ENCODE data around the gene ASB18. TPM values are rescaled to one million over a fixed set of nuclear protein-coding genes. Genes with fewer than 3 reads are reported as not detected.

Gene ASB18, protein sequence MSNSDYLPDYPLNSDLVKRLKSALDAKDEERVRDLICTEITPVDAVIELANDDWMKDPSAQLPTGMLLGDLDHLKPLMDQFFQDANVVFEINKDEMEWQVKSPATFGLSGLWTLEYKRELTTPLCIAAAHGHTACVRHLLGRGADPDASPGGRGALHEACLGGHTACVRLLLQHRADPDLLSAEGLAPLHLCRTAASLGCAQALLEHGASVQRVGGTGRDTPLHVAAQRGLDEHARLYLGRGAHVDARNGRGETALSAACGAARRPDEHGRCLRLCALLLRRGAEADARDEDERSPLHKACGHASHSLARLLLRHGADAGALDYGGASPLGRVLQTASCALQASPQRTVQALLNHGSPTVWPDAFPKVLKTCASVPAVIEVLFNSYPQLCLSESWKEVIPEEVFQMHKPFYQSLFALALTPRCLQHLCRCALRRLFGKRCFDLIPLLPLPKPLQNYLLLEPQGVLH
- total RNA-seq = not detected
- 0 reads per million in 2 donors for total RNA-seq

DNA sequence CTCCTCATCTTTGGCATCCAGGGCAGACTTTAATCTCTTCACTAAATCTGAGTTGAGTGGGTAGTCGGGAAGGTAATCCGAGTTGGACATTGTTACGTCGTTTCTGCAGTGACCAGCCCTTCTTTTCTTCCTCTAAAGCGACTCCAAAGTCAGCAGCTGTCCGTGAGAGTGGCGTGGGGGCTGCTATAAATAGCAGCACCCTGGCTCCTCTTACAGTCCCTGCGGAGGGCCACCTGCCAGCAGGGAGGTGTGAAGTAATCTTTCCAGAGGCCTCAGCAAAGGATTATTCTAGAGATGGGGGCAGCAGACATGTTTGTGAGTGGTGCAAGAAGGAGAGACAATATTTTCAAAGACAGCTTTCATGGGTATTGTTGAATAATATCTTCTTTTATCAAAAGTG lies at the start of gene ASB18:
TSS of gene ASB18 (minus strand) at position 151 of the 400 bp plus-strand sequence. CDS start at position 90, 61 bp downstream.
- no peak within 1 kb of the TSS for H3K4me3 Mint-ChIP-seq
- H3K27ac Mint-ChIP-seq = no peak within 1 kb of the TSS
- peaks cover 1% of the 10 kb centered on the region for H3K36me3 Mint-ChIP-seq (ENCODE audit: low read depth)
- ATAC-seq (no peak), DNase-seq (no peak)
- no peaks in the 10 kb centered on the region for H3K9me3 ChIP-seq (ENCODE audit: control insufficient read depth, low read length, poor library complexity, severe bottlenecking)
- H3K27me3 Mint-ChIP-seq = peaks cover 46% of the 10 kb centered on the region
- H3K4me1 Mint-ChIP-seq = no peaks in the 10 kb centered on the region

DNA sequence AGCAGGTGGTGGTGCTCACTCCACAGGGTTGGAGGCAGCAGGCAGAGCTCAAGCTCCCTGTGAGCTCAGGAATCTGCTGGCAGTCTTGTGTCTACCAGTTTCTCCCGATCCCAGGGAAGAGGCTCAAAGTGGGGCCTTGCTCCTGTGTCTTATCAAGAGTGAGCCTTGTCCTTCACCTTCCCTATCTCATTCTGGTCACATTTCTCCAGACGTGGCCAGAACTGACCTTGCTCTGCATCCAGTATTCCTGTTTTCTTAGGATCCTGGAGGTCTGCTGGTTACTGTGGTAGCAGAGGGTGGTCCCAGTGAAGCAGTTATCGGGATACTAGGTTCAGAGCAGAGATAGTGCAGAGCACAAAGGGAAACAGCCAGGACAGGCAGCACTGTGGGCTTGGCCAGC lies 47.1 kb upstream of the ASB18 start:
- H3K27me3 Mint-ChIP-seq = peaks cover 25% of the 10 kb centered on the region
- DNase-seq = no peak
- no peaks in the 10 kb centered on the region for H3K4me1 Mint-ChIP-seq
- no peak overlapping the region for H3K4me3 Mint-ChIP-seq
- no peak for ATAC-seq
- no peak overlapping the region for H3K27ac Mint-ChIP-seq
- no peaks in the 10 kb centered on the region for H3K36me3 Mint-ChIP-seq (ENCODE audit: low read depth)
- peaks cover 4% of the 10 kb centered on the region for H3K9me3 ChIP-seq (ENCODE audit: control insufficient read depth, low read length, poor library complexity, severe bottlenecking)

DNA sequence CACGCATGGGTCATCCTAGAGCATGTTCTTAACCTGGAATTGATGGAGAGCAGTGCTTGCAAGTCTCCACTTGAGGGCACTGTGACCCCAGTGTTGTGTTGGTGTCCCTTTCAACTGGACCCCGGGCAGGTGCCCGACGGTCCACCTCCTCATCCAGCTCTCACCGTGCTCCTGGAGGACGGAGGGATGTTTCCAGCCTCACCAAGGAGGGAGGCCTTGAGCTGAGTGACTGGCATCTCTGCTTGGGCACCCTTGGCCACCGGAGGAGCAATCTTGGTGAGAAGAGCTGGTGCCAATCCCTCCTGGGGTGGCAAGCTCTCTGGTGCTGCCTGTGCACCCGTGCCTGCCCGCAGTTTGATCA lies 45.4 kb upstream of the ASB18 start:
- DNase-seq = no peak
- no peaks in the 10 kb centered on the region for H3K36me3 Mint-ChIP-seq (ENCODE audit: low read depth)
- peaks cover 4% of the 10 kb centered on the region for H3K9me3 ChIP-seq (ENCODE audit: control insufficient read depth, low read length, poor library complexity, severe bottlenecking)
- no peak overlapping the region for H3K4me3 Mint-ChIP-seq
- H3K27me3 Mint-ChIP-seq = peaks cover 20% of the 10 kb centered on the region
- H3K4me1 Mint-ChIP-seq = no peaks in the 10 kb centered on the region
- ATAC-seq = no peak
- H3K27ac Mint-ChIP-seq = no peak overlapping the region

DNA sequence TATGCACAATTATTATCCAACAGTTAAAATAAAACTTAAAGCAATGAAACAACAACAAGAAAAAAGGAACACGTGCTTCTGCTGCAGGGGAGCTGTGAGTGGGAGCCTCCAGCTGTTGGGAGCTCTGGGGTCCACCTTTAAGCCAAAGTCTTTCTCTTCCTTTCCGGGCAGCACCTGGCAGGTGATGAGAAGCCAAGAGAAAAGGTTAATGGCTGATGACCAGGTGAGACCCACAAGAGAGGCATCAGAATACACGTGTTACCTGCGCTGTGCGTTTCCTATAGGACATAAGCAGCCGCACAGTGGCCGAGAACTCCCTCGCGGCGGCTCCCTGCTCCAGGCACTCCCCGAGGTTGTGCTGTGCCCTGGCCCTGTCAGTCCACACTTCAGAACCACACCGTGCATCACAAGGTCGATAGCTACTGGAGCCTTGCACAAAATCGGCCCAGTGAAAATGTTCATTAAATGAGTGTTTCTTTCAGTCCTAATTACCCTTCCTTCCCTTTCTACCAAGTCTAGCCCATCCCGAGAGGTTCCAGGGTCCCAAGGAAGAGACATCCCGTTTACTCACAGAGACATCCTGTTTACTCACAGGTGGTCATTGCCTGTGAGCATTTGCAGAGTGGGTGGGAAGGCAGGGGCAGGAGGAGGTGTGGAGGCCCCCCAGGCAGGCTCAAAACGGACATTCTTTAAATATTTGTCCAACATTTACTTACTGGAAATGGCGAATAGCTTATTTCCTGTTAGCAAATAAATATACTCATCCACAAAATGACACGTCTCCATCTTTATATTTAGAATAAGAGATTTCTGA lies 44.9 kb upstream of the ASB18 start:
- Mint-ChIP-seq H3K4me3 (no peak overlapping the region), H3K27me3 (peaks cover 20% of the 10 kb centered on the region), H3K27ac (no peak overlapping the region), H3K36me3 (ENCODE audit: low read depth) (no peaks in the 10 kb centered on the region), H3K4me1 (no peaks in the 10 kb centered on the region)
- ATAC-seq = no peak
- DNase-seq = no peak
- peaks cover 3% of the 10 kb centered on the region for H3K9me3 ChIP-seq (ENCODE audit: control insufficient read depth, low read length, poor library complexity, severe bottlenecking)

DNA sequence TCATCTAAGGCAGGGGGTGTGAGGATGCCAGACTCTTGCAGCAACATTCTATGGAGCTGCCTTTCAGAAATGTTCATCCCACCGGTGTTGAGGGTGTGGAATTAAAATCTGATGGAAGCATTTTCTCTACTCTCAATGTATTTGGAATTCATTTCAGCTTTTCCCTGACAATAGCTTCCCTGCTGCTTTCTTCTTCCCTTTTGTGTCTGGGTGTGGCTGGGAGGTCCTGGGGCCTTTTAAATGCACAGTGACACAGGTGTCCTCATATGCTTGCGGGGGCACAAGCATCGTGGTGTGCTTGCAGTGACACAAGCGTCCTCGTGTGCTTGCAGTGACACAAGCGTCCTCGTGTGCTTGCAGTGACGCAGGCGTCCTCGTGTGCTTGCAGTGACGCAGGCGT lies 43.4 kb upstream of the ASB18 start:
- no peak overlapping the region for H3K27ac Mint-ChIP-seq
- no peaks in the 10 kb centered on the region for H3K36me3 Mint-ChIP-seq (ENCODE audit: low read depth)
- no peak overlapping the region for H3K4me3 Mint-ChIP-seq
- DNase-seq (no peak), ATAC-seq (no peak)
- no peaks in the 10 kb centered on the region for H3K4me1 Mint-ChIP-seq
- no peaks in the 10 kb centered on the region for H3K9me3 ChIP-seq (ENCODE audit: control insufficient read depth, low read length, poor library complexity, severe bottlenecking)
- H3K27me3 Mint-ChIP-seq = peaks cover 20% of the 10 kb centered on the region

DNA sequence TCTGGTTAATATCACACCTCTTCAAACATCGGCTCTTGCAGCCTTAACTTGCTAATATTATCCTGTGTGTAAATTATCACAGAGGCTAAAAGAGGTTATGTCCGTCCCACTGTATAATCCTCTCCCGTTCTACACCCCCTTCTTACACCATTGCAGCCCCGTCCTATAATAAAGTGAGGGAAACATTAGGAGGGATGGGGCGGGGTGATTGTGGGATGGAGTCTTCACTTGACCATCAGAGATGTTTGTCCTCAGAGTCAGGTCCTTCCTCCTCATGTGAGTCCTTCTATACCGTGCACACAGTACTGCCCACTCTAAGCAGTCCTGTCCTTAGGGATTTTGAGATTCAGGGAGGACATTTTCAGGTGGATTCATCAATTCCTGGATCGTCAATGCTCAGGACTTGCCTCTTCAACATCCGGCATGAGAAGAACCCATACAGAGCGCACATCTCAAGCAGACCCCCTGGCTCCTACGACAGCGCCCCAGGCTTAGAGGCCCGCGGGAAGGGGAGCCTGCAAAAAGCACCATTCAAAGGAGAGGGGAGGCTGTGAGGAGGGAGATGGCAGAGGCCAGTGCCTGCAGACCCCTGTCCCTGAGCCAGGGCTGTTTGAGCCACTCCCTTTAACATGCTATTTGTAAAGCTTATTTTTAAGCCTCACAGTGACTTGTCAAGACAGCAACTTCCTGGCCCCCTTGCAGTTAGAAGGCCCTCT lies 42.8 kb upstream of the ASB18 start:
- ATAC-seq = no peak
- Mint-ChIP-seq H3K4me3 (no peak overlapping the region), H3K27me3 (peaks cover 26% of the 10 kb centered on the region)

DNA sequence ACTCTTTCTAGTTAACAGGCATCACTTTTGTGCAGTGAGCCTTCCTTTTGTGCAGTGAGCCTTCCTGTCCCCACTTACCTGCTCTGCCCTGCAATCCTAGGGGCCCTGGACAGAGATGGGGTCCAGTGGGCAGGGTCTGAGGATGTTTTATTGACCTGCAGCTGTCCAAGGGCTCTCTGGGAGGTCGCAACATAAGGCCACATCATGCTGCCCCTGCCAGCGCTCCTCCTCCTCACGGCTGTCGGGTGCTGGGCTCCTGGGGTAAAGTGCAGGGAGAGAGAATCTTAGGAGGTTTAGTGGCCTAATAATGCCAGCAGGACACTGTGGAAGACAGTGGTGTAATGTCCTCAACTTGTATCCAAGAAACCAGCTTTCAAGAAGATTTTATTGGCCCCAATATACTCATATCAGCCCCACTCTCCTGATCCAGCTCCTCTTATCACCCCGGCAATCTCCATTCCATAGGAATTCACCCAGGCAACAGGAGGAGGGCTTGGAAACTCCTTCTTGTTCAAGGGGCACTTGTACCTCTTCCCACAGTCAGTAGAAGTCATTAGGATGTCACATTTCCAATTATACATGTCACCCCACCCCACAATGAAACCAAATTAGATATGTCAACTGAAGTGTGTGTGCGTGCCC lies 41.9 kb upstream of the ASB18 start:
- Mint-ChIP-seq H3K27me3 (peaks cover 27% of the 10 kb centered on the region), H3K4me1 (no peaks in the 10 kb centered on the region), H3K27ac (no peak overlapping the region), H3K4me3 (no peak overlapping the region), H3K36me3 (ENCODE audit: low read depth) (no peaks in the 10 kb centered on the region)
- DNase-seq (no peak), ATAC-seq (no peak)
- H3K9me3 ChIP-seq (ENCODE audit: control insufficient read depth, low read length, poor library complexity, severe bottlenecking) = no peaks in the 10 kb centered on the region

More for the DNA sequence above, 42.8 kb upstream of the ASB18 start:
- H3K9me3 ChIP-seq (ENCODE audit: control insufficient read depth, low read length, poor library complexity, severe bottlenecking) = no peaks in the 10 kb centered on the region
- H3K36me3 Mint-ChIP-seq (ENCODE audit: low read depth) = no peaks in the 10 kb centered on the region
- no peak overlapping the region for H3K27ac Mint-ChIP-seq
- H3K4me1 Mint-ChIP-seq = no peaks in the 10 kb centered on the region
- DNase-seq = no peak

DNA sequence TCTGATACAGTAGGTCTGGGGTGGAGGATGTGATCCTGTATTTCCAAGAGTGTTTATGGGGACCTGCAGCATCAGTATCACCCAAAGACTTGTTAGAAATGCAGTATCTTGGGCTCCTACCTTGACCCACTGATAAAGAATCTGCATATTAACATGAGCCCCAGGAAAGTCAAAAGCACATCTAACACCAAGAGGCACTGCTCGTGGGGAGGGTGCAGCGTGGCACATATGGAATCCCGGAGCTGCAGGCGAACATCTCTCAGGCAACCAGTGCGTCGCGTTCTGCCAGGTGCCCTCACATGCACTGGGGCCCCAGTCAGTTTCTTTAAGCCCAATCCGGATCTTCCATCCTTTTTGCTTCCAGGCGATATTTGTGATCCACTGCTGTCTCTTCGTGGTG lies 41.3 kb upstream of the ASB18 start:
- Mint-ChIP-seq H3K36me3 (ENCODE audit: low read depth) (no peaks in the 10 kb centered on the region), H3K4me3 (no peak overlapping the region), H3K27me3 (peaks cover 27% of the 10 kb centered on the region), H3K4me1 (no peaks in the 10 kb centered on the region), H3K27ac (no peak overlapping the region)
- no peaks in the 10 kb centered on the region for H3K9me3 ChIP-seq (ENCODE audit: control insufficient read depth, low read length, poor library complexity, severe bottlenecking)
- DNase-seq = no peak
- ATAC-seq = no peak

DNA sequence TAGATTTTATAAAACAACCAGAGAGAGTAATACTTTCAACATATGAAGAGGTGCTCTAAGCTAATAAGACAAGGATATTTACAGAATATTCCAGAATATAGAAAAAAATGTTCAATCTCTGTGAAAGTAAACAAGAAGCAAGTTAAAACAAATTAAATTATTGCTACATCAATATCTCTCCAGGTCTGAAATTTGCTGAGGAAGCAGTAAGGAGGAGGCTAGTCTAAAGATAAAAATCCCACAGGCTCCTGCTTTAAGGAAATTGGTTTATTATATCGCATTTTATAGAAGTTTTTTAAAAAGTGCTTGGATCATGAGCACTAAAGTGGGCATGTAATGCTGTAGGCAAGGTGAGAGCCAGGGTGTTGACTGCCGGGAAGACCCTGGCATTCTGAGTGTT lies 39.7 kb upstream of the ASB18 start:
- H3K4me3 Mint-ChIP-seq = no peak overlapping the region
- no peaks in the 10 kb centered on the region for H3K4me1 Mint-ChIP-seq
- H3K27me3 Mint-ChIP-seq = peaks cover 28% of the 10 kb centered on the region
- H3K27ac Mint-ChIP-seq = no peak overlapping the region
- H3K36me3 Mint-ChIP-seq (ENCODE audit: low read depth) = no peaks in the 10 kb centered on the region
- no peak for DNase-seq
- ATAC-seq = no peak
- H3K9me3 ChIP-seq (ENCODE audit: control insufficient read depth, low read length, poor library complexity, severe bottlenecking) = no peaks in the 10 kb centered on the region

DNA sequence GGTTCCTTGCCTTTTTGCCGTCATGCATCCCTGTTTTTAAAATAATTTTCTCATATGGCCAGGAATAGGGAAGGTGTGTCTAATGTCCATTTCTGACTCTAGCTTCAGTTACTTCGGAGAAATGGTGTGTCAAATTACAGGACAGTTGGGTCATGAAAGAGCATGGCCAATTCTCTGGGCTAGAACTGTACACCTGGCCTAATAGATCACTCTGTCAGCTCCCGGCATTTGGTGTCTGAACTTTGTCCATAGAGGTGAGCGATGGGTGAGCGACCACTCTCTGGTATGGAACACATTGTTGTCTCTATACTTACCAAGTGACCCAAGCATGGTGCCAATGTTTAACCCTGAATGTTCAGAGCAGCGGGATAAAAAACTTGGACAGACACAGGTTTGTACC lies 38.3 kb upstream of the ASB18 start:
- no peaks in the 10 kb centered on the region for H3K9me3 ChIP-seq (ENCODE audit: control insufficient read depth, low read length, poor library complexity, severe bottlenecking)
- Mint-ChIP-seq H3K4me3 (no peak overlapping the region), H3K27me3 (peaks cover 39% of the 10 kb centered on the region), H3K27ac (no peak overlapping the region), H3K4me1 (no peaks in the 10 kb centered on the region), H3K36me3 (ENCODE audit: low read depth) (no peaks in the 10 kb centered on the region)
- ATAC-seq = no peak
- no peak for DNase-seq

DNA sequence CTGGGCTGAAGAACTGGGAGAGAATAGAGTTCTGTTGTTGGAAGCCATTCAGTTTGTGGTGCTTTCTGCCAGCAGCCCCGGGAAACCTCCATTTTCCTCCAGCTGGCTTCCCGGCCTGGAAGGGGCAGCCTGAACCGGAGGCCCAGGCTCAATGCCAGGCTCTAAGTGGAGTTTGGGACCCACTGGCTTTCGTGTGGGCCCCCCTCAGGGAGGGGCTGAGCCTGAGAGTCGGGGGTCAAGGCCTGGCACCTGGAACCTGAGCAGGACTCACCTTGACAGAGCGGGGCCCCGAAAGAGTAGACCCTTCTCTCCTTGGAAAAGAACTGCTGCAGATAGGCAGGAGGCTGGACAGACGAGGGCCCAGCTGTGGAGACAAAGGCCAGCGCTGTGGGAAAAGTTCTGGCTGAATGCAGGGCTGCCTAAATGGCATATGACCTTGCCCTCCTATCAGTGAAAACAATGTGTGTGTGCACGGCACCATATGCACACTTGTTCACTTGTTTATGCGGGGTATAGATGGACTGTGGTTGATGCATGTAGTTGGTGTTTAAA lies 34.8 kb upstream of the ASB18 start:
- H3K9me3 ChIP-seq (ENCODE audit: control insufficient read depth, low read length, poor library complexity, severe bottlenecking) = no peaks in the 10 kb centered on the region
- ATAC-seq = no peak
- no peaks in the 10 kb centered on the region for H3K36me3 Mint-ChIP-seq (ENCODE audit: low read depth)
- no peak for DNase-seq
- H3K4me1 Mint-ChIP-seq = no peaks in the 10 kb centered on the region
- no peak overlapping the region for H3K4me3 Mint-ChIP-seq
- H3K27me3 Mint-ChIP-seq = peaks cover 39% of the 10 kb centered on the region
- no peak overlapping the region for H3K27ac Mint-ChIP-seq

DNA sequence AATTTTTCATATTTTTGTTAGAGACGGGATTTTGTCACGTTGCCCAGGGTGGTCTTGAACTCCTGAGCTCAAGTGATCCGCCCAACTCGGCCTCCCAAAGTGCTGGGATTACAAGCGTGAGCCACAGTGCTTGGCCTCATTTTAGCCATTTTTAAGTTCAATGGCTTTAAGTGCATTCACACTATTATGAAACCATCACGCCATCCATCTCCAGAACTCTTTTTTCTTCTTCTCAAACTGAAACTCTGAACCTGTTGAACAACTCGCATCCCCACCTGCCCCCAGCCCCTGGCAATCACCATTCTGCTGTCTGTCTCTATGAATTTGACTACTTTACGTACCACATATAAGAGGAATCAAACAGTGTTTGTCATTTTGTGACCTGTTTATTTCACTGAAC lies 31.3 kb upstream of the ASB18 start:
- H3K9me3 ChIP-seq (ENCODE audit: control insufficient read depth, low read length, poor library complexity, severe bottlenecking) = no peaks in the 10 kb centered on the region
- Mint-ChIP-seq H3K4me1 (peaks cover 1% of the 10 kb centered on the region), H3K4me3 (no peak overlapping the region), H3K27ac (no peak overlapping the region), H3K36me3 (ENCODE audit: low read depth) (peaks cover 4% of the 10 kb centered on the region), H3K27me3 (peaks cover 47% of the 10 kb centered on the region)
- no peak for ATAC-seq
- DNase-seq = no peak
